ENCODE measurements around the gene THSD4.

THSD4 gene

DNA sequence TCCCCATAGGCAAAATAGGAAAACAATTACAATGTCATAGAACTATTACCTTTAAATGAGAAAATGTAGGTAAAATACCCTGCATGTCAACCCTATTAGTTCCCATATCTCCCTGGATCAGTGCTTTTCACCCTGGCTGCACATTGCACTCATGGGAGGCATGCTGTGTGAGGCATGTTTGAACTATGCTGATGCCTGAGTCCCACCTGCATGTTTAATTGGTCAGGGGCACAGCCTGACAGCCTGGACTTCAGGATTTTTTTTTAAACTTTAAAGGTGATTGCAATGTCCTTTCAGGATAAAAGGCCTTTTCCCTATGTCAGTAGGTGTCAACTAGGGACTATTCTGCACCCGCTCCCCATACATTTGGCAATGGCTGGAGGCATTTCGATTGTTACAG is 559.1 kb downstream of the THSD4 start:
- Histone ChIP-seq H3K36me3 (no peaks in the 10 kb centered on the region), H3K9me3 (ENCODE audit: severe bottlenecking) (no peaks in the 10 kb centered on the region), H3K4me3 (ENCODE audit: low read depth, low read length) (no peak overlapping the region), H3K27me3 (ENCODE audit: insufficient read depth, low read depth, severe bottlenecking) (no peaks in the 10 kb centered on the region), H3K27ac (no peak overlapping the region)
- TF ChIP-seq, protein P1, sequence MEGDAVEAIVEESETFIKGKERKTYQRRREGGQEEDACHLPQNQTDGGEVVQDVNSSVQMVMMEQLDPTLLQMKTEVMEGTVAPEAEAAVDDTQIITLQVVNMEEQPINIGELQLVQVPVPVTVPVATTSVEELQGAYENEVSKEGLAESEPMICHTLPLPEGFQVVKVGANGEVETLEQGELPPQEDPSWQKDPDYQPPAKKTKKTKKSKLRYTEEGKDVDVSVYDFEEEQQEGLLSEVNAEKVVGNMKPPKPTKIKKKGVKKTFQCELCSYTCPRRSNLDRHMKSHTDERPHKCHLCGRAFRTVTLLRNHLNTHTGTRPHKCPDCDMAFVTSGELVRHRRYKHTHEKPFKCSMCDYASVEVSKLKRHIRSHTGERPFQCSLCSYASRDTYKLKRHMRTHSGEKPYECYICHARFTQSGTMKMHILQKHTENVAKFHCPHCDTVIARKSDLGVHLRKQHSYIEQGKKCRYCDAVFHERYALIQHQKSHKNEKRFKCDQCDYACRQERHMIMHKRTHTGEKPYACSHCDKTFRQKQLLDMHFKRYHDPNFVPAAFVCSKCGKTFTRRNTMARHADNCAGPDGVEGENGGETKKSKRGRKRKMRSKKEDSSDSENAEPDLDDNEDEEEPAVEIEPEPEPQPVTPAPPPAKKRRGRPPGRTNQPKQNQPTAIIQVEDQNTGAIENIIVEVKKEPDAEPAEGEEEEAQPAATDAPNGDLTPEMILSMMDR (IDR thresholded peaks at IDR 0.05; ENCODE audit: low read depth, low read length): no peak
- no peak for DNase-seq

DNA sequence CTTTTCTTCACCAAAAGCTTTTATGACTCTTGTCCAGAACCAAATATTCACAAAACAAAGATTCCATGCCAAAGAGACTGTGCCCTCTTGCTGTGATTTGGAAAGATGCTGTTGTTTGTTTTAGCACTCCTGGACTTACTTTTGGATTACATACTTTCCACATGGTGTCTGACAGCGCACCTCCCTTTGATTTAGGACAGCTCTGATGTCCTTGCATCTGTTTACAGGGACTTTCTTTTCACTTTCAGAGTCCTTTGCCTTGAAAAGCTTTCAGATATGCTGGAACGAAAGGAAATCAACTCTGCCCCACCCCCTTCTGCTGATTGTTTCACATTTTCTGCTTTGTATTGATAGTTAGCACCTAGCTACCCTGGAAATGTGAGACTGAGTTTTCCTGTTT is 562.1 kb downstream of the THSD4 start:
- no peak for DNase-seq
- H3K27me3 ChIP-seq (ENCODE audit: insufficient read depth, low read depth, severe bottlenecking): no peaks in the 10 kb centered on the region
- H3K4me3 ChIP-seq (ENCODE audit: low read depth, low read length): no peak overlapping the region
- H3K36me3 ChIP-seq: no peaks in the 10 kb centered on the region
- TF ChIP-seq, protein P1 (IDR thresholded peaks at IDR 0.05; ENCODE audit: low read depth, low read length): no peak
- no peaks in the 10 kb centered on the region for H3K9me3 ChIP-seq (ENCODE audit: severe bottlenecking)
- H3K27ac ChIP-seq: no peak overlapping the region

DNA sequence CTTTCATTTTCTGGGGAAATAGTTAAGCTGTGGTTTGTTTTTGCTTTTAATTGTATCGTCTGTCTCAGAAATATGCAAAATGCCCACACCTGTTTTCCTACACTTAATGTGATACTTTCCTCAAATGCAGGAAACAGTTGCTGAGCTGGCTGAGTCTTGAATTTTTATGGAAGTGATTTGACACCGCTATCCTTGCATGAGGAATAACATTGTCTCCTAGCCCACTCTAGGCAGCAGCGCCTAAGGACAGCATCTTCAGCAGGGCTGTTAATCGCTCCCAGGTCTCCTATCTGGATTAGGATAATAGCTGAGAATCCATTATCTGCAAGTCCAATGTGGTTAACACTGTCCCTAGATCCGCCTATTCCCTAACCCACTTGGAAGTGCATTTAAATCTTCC is 562.5 kb downstream of the THSD4 start:
- H3K27ac ChIP-seq: no peak overlapping the region
- no peaks in the 10 kb centered on the region for H3K36me3 ChIP-seq
- no peaks in the 10 kb centered on the region for H3K27me3 ChIP-seq (ENCODE audit: insufficient read depth, low read depth, severe bottlenecking)
- DNase-seq: peak; percentile 30
- TF ChIP-seq, protein P1 (IDR thresholded peaks at IDR 0.05; ENCODE audit: low read depth, low read length): no peak
- no peak overlapping the region for H3K4me3 ChIP-seq (ENCODE audit: low read depth, low read length)
- H3K9me3 ChIP-seq (ENCODE audit: severe bottlenecking): no peaks in the 10 kb centered on the region

DNA sequence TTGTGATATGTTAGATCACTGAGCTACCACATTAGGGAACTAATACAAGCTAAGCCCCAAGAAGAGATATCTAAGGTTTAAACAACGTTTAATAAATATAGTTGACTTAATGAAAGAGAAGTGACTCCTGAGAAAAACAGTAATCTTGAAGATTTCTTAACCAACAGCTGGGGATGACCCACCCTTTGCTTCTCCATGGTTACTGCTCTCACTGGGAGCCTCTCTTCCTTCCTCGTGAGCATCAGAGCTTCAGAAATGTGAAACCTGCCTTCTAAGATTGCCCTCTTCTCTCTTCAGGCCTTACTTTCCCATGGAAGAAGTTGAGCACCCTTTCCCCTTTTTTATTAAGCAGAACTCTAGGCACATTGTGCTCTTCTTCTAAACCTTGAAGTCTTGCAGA is 562.9 kb downstream of the THSD4 start:
- H3K27me3 ChIP-seq (ENCODE audit: insufficient read depth, low read depth, severe bottlenecking): no peaks in the 10 kb centered on the region
- no peak overlapping the region for H3K4me3 ChIP-seq (ENCODE audit: low read depth, low read length)
- DNase-seq: no peak
- TF ChIP-seq, protein P1 (IDR thresholded peaks at IDR 0.05; ENCODE audit: low read depth, low read length): no peak
- H3K27ac ChIP-seq: no peak overlapping the region
- H3K9me3 ChIP-seq (ENCODE audit: severe bottlenecking): no peaks in the 10 kb centered on the region
- no peaks in the 10 kb centered on the region for H3K36me3 ChIP-seq

DNA sequence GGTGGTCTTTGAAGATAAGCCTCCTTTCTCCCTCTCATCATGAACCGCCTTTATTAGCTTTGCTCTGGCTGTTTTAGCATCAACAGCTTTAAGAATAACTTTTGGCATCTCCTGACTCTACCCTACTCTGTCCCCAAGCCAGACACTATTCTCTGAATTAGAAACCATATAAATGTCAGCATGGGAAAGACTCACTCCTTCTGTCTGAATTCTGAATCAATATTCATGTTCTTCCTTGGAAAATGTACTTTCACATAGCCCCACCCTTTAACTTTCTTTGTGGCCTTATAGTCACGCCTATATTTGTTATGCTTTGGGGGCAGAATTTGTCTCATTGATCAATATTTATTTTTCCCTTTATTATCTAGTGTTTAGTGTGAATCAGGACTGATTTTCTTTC is 563.3 kb downstream of the THSD4 start:
- Histone ChIP-seq H3K4me3 (ENCODE audit: low read depth, low read length) (no peak overlapping the region), H3K27me3 (ENCODE audit: insufficient read depth, low read depth, severe bottlenecking) (no peaks in the 10 kb centered on the region), H3K9me3 (ENCODE audit: severe bottlenecking) (no peaks in the 10 kb centered on the region), H3K27ac (no peak overlapping the region), H3K36me3 (no peaks in the 10 kb centered on the region)
- TF ChIP-seq, protein P1 (IDR thresholded peaks at IDR 0.05; ENCODE audit: low read depth, low read length): no peak
- DNase-seq: no peak

DNA sequence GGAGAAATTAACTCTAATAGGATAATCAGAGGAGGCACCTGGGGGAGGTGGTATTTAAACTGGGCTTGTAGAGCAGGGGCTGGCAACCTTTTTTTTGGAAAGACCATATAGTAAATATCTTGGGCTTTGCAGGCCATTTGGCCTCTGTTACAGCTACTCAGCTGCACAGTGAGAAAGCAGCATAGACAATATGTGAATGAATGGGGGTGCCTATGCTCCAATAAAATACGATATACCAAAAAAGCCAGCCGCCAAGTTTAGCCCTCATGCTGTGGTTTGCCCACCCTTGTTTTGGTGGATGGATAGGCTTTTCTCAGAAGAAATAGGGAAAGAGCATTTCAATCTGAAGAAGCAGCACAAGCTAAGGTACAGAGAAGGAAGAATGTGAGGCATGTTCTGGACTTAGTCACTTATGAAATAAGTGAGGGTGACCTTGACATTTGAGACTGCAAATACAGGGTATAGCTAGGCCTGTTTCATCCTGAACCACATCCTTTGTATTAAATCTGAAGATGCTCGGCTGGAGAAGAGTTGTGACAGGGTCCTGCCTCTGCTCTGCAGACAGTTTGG is 564.0 kb downstream of the THSD4 start:
- Histone ChIP-seq H3K27me3 (ENCODE audit: insufficient read depth, low read depth, severe bottlenecking) (no peaks in the 10 kb centered on the region), H3K27ac (no peak overlapping the region), H3K36me3 (no peaks in the 10 kb centered on the region), H3K4me3 (ENCODE audit: low read depth, low read length) (no peak overlapping the region), H3K9me3 (ENCODE audit: severe bottlenecking) (no peaks in the 10 kb centered on the region)
- DNase-seq: no peak
- TF ChIP-seq, protein P1 (IDR thresholded peaks at IDR 0.05; ENCODE audit: low read depth, low read length): no peak
